PC-9 (cell line): ENCODE results near the gene JADE1. TPM values are rescaled to one million over a fixed set of nuclear protein-coding genes. Genes with fewer than 3 reads are reported as not detected.

Source experiments
- BruUV-seq: library from RNA; stranded (reverse); fragments of 400-500 nt; replicated peaks from 2 replicates; lab custom pipeline; 2021; lab: Mats Ljungman, UMichigan
- CTCF ChIA-PET: fragments of 300-600 bp; sonication (Branson Sonifier 250); formaldehyde crosslinking; loops from one replicate; lab custom pipeline; 2022; ENCODE audit warnings: antibody characterized with exemption; lab: Charles Lee
- POLR2A ChIA-PET: fragments of 300-600 bp; sonication (Branson Sonifier 250); formaldehyde crosslinking; loops from one replicate; lab custom pipeline; 2022; ENCODE audit warnings: antibody characterized with exemption; ENCODE audit not compliant: unreplicated experiment; lab: Charles Lee
- DNase-seq, 2 experiments: peaks; one replicate each; pipeline versions ENCODE4 v3.0.0 to v3.0.0-alpha.2; 2015 to 2022; ENCODE audit warnings: mixed read lengths in 1 of 2
- H2AFZ ChIP-seq: fragments of 200-600 bp; sonication (generic); 2 replicates; pipeline ENCODE4 v1.8.1; 2017; ENCODE audit warnings: antibody characterized with exemption
- H3F3A ChIP-seq: fragments of 200-600 bp; sonication (generic); 2 replicates; pipeline ENCODE4 v1.8.1; 2017; ENCODE audit warnings: antibody characterized with exemption, mild to moderate bottlenecking, low read depth; ENCODE audit not compliant: insufficient read depth
- H3K27ac ChIP-seq: fragments of 200-600 bp; sonication (generic); 2 replicates; pipeline ENCODE4 v1.6.1; 2016; ENCODE audit warnings: mixed run types
- H3K27me3 ChIP-seq: fragments of 200-600 bp; sonication (generic); 2 replicates; pipeline ENCODE4 v1.6.1; 2016; ENCODE audit warnings: low read depth, mixed run types; ENCODE audit not compliant: insufficient read depth
- H3K36me3 ChIP-seq: fragments of 200-600 bp; sonication (generic); 2 replicates; pipeline ENCODE4 v1.6.1; 2016; ENCODE audit warnings: low read depth, mixed run types
- H3K4me1 ChIP-seq: fragments of 200-600 bp; sonication (generic); replicated peaks from 2 replicates; pipeline ENCODE4 v1.6.1; 2016; ENCODE audit warnings: mixed run types; ENCODE audit not compliant: insufficient read depth
- H3K4me2 ChIP-seq: fragments of 200-600 bp; sonication (generic); 2 replicates; pipeline ENCODE4 v1.6.1; 2017; ENCODE audit warnings: mixed run types
- H3K4me3 ChIP-seq: fragments of 200-600 bp; sonication (generic); 2 replicates; pipeline ENCODE4 v1.6.1; 2016; ENCODE audit warnings: mixed run types
- H3K79me2 ChIP-seq: fragments of 200-600 bp; sonication (generic); 2 replicates; pipeline ENCODE4 v1.6.1; 2017; ENCODE audit warnings: low read depth, mixed run types
- H3K9me2 ChIP-seq: fragments of 200-600 bp; sonication (generic); 2 replicates; pipeline ENCODE4 v1.8.1; 2017; ENCODE audit warnings: mild to moderate bottlenecking; ENCODE audit not compliant: insufficient read depth
- H3K9me3 ChIP-seq: fragments of 200-600 bp; sonication (generic); 2 replicates; pipeline ENCODE4 v1.8.1; 2016; ENCODE audit warnings: low read depth; ENCODE audit not compliant: insufficient read depth
- H4K20me1 ChIP-seq: fragments of 200-600 bp; sonication (generic); 2 replicates; pipeline ENCODE4 v1.8.1; 2017; ENCODE audit not compliant: insufficient read depth
- CTCF ChIP-seq: fragments of 200-600 bp; sonication (generic); conservative IDR thresholded peaks from 2 replicates; pipeline ENCODE4 v1.6.1; 2017; ENCODE audit warnings: mixed run types, antibody characterized with exemption, mild to moderate bottlenecking, moderate library complexity
- EZH2 ChIP-seq: fragments of 200-600 bp; sonication (generic); IDR thresholded peaks from 2 replicates; pipeline ENCODE4 v1.8.0; 2017; ENCODE audit warnings: antibody characterized with exemption, low read depth
- intact Hi-C: fragments of 100-400 bp; cut with micrococcal nuclease; formaldehyde crosslinking; loops from one replicate; pipeline ENCODE4 v1.10.0; 2022; ENCODE audit not compliant: unreplicated experiment
- total RNA-seq: library from RNA; stranded (reverse); gene quantifications from 2 replicates; pipeline ENCODE4 v1.2.3, GENCODE V29; 2021

Gene JADE1
- total RNA-seq, 1 experiment from 2014 or later: 23.1 TPM

- Histone ChIP-seq H3K27ac (peak overlapping the region; percentile 78), H3K4me1 (0 out of 2 replicates have a peak, but pooled peaks cover 20% of the 10 kb centered on the region), H4K20me1 (0 out of 2 replicates have a peak, but pooled peaks cover 6% of the 10 kb centered on the region), H3K4me3 (peak overlapping the region; percentile 84), H3K9me3 (no peaks in the 10 kb centered on the region), H3K79me2 (peaks cover 54% of the 10 kb centered on the region), H3K9me2 (no peaks in the 10 kb centered on the region), H3K36me3 (no peaks in the 10 kb centered on the region), H3K27me3 (no peaks in the 10 kb centered on the region), H3F3A (peaks cover 8% of the 10 kb centered on the region), H2AFZ (peak overlapping the region; percentile 93), H3K4me2 (peak overlapping the region; percentile 91)
- ChIA-PET POLR2A (interaction anchor here (0.6 kb wide), 1 partner anchor 457 kb away, joined by 5 read pairs; no protein-coding TSS in a partner anchor), CTCF (interaction anchor here (0.6 to 1.1 kb wide), 2 partner anchors 223 to 357 kb away, joined by 4 to 5 read pairs; no protein-coding TSS in a partner anchor)
- DNase-seq: peak; percentile 70 to 90
- TF ChIP-seq CTCF (no peak), EZH2 (no peak)
- TSS peak; percentile 79 for BruUV-seq
- intact Hi-C loops: loop anchor here (1.0 to 10.0 kb wide), 6 partner anchors 240 to 747 kb away; partner anchors contain the start of genes LARP1B and SCLT1
Observed at GRCh38 chr4:128811571-128812441, 2.3 kb downstream of the JADE1 start.

- Histone ChIP-seq H3K36me3 (no peaks in the 10 kb centered on the region), H2AFZ (peak overlapping the region; percentile 84), H3K9me3 (no peaks in the 10 kb centered on the region), H3K9me2 (no peaks in the 10 kb centered on the region), H3K4me1 (0 out of 2 replicates have a peak, but pooled peaks cover 20% of the 10 kb centered on the region), H3K27me3 (no peaks in the 10 kb centered on the region), H3K4me2 (peak overlapping the region; percentile 91), H3K27ac (peak overlapping the region; percentile 64), H3F3A (peaks cover 8% of the 10 kb centered on the region), H3K79me2 (peaks cover 62% of the 10 kb centered on the region), H4K20me1 (0 out of 2 replicates have a peak, but pooled peaks cover 6% of the 10 kb centered on the region), H3K4me3 (peak overlapping the region; percentile 84)
- no peak for TF ChIP-seq CTCF
- intact Hi-C loops: loop anchor here (10.0 kb wide), 1 partner anchor 748 kb away; the partner anchor contains the start of gene LARP1B
- no peak for DNase-seq
- BruUV-seq: TSS peak; percentile 20
- ChIA-PET POLR2A (interaction anchor here (0.5 to 0.6 kb wide), 2 partner anchors 12 to 458 kb away, joined by 4 to 5 read pairs; no protein-coding TSS in a partner anchor), CTCF (interaction anchor here (0.6 to 1.1 kb wide), 2 partner anchors 222 to 358 kb away, joined by 4 to 5 read pairs; no protein-coding TSS in a partner anchor)
Observed at GRCh38 chr4:128812442-128813235, 3.1 kb downstream of the JADE1 start.

- Histone ChIP-seq H3K27me3 (no peaks in the 10 kb centered on the region), H3K4me1 (0 out of 2 replicates have a peak, but pooled peaks cover 17% of the 10 kb centered on the region), H3K9me2 (no peaks in the 10 kb centered on the region), H2AFZ (no peak overlapping the region), H3F3A (peaks cover 8% of the 10 kb centered on the region), H3K36me3 (no peaks in the 10 kb centered on the region), H3K9me3 (no peaks in the 10 kb centered on the region), H4K20me1 (0 out of 2 replicates have a peak, but pooled peaks cover 6% of the 10 kb centered on the region), H3K4me3 (no peak overlapping the region), H3K27ac (no peak overlapping the region), H3K79me2 (peaks cover 75% of the 10 kb centered on the region), H3K4me2 (no peak overlapping the region)
- intact Hi-C loops: loop anchor here (10.0 kb wide), 1 partner anchor 749 kb away; the partner anchor contains the start of gene LARP1B
- no peak for DNase-seq
- POLR2A ChIA-PET: no interaction called here
- BruUV-seq: no TSS peak
- TF ChIP-seq EZH2: no peak
- no peak for TF ChIP-seq CTCF
- CTCF ChIA-PET: no interaction called here
Observed at GRCh38 chr4:128813965-128814364, 4.5 kb downstream of the JADE1 start.
